RPMI7951 (cell line): ENCODE data around the gene GNB1. TPM values are rescaled to one million over a fixed set of nuclear protein-coding genes. Genes with fewer than 3 reads are reported as not detected.
"Not testable (repeated sequence)": the region's sequence is repeated elsewhere in the genome, so short reads cannot be mapped to it uniquely, and the experiment has no call there.

Experiments
- DNase-seq: peaks from one replicate; pipeline ENCODE4 v3.0.0-alpha.2; 2012; ENCODE audit warnings: low read depth
- total RNA-seq: library from RNA; depleted of rRNA; stranded (reverse); fragments of >200 nt; shearing (Covaris generic); gene quantifications from 2 replicates; pipeline ENCODE4 v1.2.3, GENCODE V29; 2014; rRNA removed

Gene GNB1
- total RNA-seq, 1 experiment from 2014 or later: 97.9 TPM

GRCh38 chr1:1746566-1746909 lies 144.3 kb downstream of the GNB1 start:
- DNase-seq: not testable (repeated sequence)

DNA sequence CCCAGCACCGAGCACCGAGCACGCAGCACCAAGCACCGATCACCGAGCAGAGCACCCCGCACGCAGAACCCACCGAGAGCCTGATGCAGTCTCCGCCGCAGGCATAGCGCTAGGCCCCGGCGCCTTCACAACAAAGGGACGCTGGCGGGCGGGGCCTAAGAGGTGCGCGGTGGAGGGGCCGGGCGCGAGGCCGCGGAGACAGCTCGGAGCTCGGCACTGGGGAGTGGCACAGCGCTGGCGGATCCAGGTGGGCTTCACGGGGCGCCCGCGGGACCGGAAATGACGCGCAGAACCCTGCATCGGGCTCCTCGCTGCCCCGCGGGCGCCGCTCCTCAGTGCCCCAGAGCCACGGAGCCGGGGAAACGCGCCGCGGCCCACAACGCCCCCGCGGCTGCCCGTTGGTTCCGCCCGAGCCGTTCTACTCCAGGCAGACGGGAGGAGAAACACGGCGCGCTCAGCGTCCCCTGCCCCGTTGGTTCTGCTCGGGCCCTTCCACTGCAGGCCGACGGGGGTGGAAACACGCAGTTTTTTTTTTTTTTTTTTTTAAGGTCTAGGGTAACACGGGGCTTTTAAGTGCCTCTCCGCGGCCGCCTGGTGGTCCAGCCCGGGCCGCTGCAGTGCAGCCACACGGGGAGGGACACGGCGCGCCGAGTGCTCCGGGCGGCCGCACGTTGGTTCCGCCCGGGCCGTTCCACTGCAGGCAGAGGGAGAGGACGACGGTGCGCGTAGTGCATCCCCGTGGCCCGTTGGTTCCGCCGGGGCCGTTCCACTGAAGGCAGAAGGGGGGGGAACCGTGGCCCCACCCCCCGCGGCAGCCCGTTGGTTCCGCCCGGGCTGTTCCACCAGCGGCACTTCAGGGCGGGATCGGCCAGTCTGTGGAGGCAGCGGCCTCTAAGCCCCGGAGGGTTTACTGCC lies 145.0 kb downstream of the GNB1 start:
- peak; percentile 80 for DNase-seq

GRCh38 chr1:1742529-1742928 lies 148.4 kb downstream of the GNB1 start:
- DNase-seq: not testable (repeated sequence)

DNA sequence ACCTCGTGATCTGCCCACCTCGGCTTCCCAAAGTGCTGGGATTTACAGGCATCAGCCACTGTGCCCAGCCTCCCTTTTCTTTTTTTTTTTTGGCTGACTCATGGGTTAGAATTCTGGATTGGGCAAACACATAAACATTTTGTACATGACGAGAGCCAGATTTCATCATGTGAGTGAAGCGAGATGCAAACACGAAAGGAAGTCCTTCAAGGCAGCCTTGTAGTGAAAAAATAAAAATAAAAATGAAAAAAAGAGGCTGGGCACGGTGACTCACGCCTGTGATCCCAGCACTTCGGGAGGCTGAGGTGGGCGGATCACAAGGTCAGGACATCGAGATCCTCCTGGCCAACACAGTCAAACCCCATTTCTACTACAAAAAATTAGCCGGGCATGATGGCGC lies 149.9 kb downstream of the GNB1 start:
- peak; percentile 80 for DNase-seq

GRCh38 chr1:1738799-1739337 lies 152.0 kb downstream of the GNB1 start:
- not testable (repeated sequence) for DNase-seq

- DNase-seq: not testable (repeated sequence)
Observed at GRCh38 chr1:1737675-1738590, 153.0 kb downstream of the GNB1 start.

Other genes with a start within 250 kb of the GNB1 start
- 10.0 and 10.7 TPM in 2 replicates for gene CDK11B, start 232.1 kb downstream of the GNB1 start, total RNA-seq
- gene SLC35E2B, start 198.3 kb downstream of the GNB1 start, total RNA-seq: 10.1 and 10.9 TPM in 2 replicates
- gene CDK11A, start 166.7 kb downstream of the GNB1 start, total RNA-seq: 4.4 and 8.1 TPM in 2 replicates
- gene NADK, start 112.6 kb downstream of the GNB1 start, total RNA-seq: 24.0 and 30.3 TPM in 2 replicates
- not detected in 2 replicates for gene CALML6, start 24.2 kb upstream of the GNB1 start, total RNA-seq
- gene TMEM52, start 28.2 kb upstream of the GNB1 start, total RNA-seq: 0.39 and 0.48 TPM in 2 replicates
- gene CFAP74, start 112.7 kb upstream of the GNB1 start, total RNA-seq: 0.10 TPM in 1 of 2 replicates, not detected in the other
- gene GABRD, start 128.3 kb upstream of the GNB1 start, total RNA-seq: 1.3 TPM in 1 of 2 replicates, not detected in the other
- 2.3 and 5.2 TPM in 2 replicates for gene PRKCZ, start 159.3 kb upstream of the GNB1 start, total RNA-seq